NCI-H1417 treated with DMSO at 0.1 percent for 48 hours (cell line): ENCODE results near the gene TMEM132D.

Experiments
- DNase-seq: peaks from one replicate; lab custom pipeline; 2025; lab: John Stamatoyannopoulos, UW

TMEM132D gene

GRCh38 chr12:129727100-129727499 is 176.7 kb downstream of the TMEM132D start:
- DNase-seq, result no peak

- no peak for DNase-seq
Observed at GRCh38 chr12:129723260-129723659, 180.6 kb downstream of the TMEM132D start.

GRCh38 chr12:129720618-129721017 is 183.2 kb downstream of the TMEM132D start:
- no peak for DNase-seq

- DNase-seq, result no peak
Observed at GRCh38 chr12:129719416-129719815, 184.4 kb downstream of the TMEM132D start.

GRCh38 chr12:129717438-129717837 is 186.4 kb downstream of the TMEM132D start:
- DNase-seq, result no peak

- no peak for DNase-seq
Observed at GRCh38 chr12:129716825-129717224, 187.0 kb downstream of the TMEM132D start.

- DNase-seq, result no peak
Observed at GRCh38 chr12:129706716-129707115, 197.1 kb downstream of the TMEM132D start.

GRCh38 chr12:129704232-129704830 is 199.5 kb downstream of the TMEM132D start:
- no peak for DNase-seq

GRCh38 chr12:129701631-129702101 is 202.2 kb downstream of the TMEM132D start:
- no peak for DNase-seq

GRCh38 chr12:129700036-129700435 is 203.8 kb downstream of the TMEM132D start:
- DNase-seq, result no peak

- no peak for DNase-seq
Observed at GRCh38 chr12:129696926-129697325, 206.9 kb downstream of the TMEM132D start.

GRCh38 chr12:129696405-129696804 is 207.4 kb downstream of the TMEM132D start:
- DNase-seq, result no peak

GRCh38 chr12:129693731-129694130 is 210.1 kb downstream of the TMEM132D start:
- no peak for DNase-seq

GRCh38 chr12:129687731-129688130 is 216.1 kb downstream of the TMEM132D start:
- DNase-seq, result no peak

- DNase-seq, result no peak
Observed at GRCh38 chr12:129681830-129682229, 222.0 kb downstream of the TMEM132D start.

- no peak for DNase-seq
Observed at GRCh38 chr12:129681151-129681550, 222.7 kb downstream of the TMEM132D start.

GRCh38 chr12:129676411-129676810 is 227.4 kb downstream of the TMEM132D start:
- no peak for DNase-seq

- no peak for DNase-seq
Observed at GRCh38 chr12:129675947-129676346, 227.9 kb downstream of the TMEM132D start.

- no peak for DNase-seq
Observed at GRCh38 chr12:129675496-129675895, 228.3 kb downstream of the TMEM132D start.

GRCh38 chr12:129673806-129674205 is 230.0 kb downstream of the TMEM132D start:
- no peak for DNase-seq

GRCh38 chr12:129672110-129672509 is 231.7 kb downstream of the TMEM132D start:
- DNase-seq, result no peak

GRCh38 chr12:129670256-129670920 is 233.4 kb downstream of the TMEM132D start:
- no peak for DNase-seq

GRCh38 chr12:129665414-129665813 is 238.4 kb downstream of the TMEM132D start:
- no peak for DNase-seq

- no peak for DNase-seq
Observed at GRCh38 chr12:129662234-129662633, 241.6 kb downstream of the TMEM132D start.
